NT2/D1 (cell line): ENCODE data around the gene ZFP64.

Experiments
- DNase-seq: peaks from one replicate; pipeline ENCODE4 v3.0.0-alpha.2; 2011; ENCODE audit warnings: low read depth, low spot score
- H3K27me3 ChIP-seq: 2 replicates; pipeline ENCODE4 v1.6.0; 2011; ENCODE audit warnings: mild to moderate bottlenecking; ENCODE audit not compliant: insufficient read length, insufficient read depth
- H3K36me3 ChIP-seq: 2 replicates; pipeline ENCODE4 v1.6.1; 2011; ENCODE audit warnings: mild to moderate bottlenecking, low read length, mixed read lengths; ENCODE audit not compliant: insufficient read depth, insufficient read length
- H3K4me1 ChIP-seq: 2 replicates; pipeline ENCODE4 v1.5.1; 2011; ENCODE audit not compliant: insufficient read depth, insufficient read length
- H3K4me3 ChIP-seq: 2 replicates; pipeline ENCODE4 v1.5.1; 2011; ENCODE audit warnings: low read depth; ENCODE audit not compliant: insufficient read length
- H3K9ac ChIP-seq: 2 replicates; pipeline ENCODE4 v1.6.0; 2011; ENCODE audit warnings: low read depth; ENCODE audit not compliant: insufficient read length
- H3K9me3 ChIP-seq: 2 replicates; pipeline ENCODE4 v1.5.1; 2011; ENCODE audit warnings: mild to moderate bottlenecking, low read length; ENCODE audit not compliant: insufficient read depth
- SUZ12 ChIP-seq: IDR thresholded peaks from 2 replicates; pipeline ENCODE4 v1.6.1; 2011; ENCODE audit not compliant: insufficient read length, insufficient read depth; ENCODE audit errors: extremely low read depth
- YY1 ChIP-seq: IDR thresholded peaks from 2 replicates; pipeline ENCODE4 v1.6.1; 2011; ENCODE audit not compliant: insufficient read length, insufficient read depth
- ZNF274 ChIP-seq: IDR thresholded peaks from 2 replicates; pipeline ENCODE4 v1.6.1; 2011; ENCODE audit warnings: mild to moderate bottlenecking, low read depth, low read length

Gene ZFP64

GRCh38 chr20:52152921-52153320 lies 38.7 kb downstream of the ZFP64 start:
- no peak for DNase-seq
- H3K36me3 ChIP-seq = peaks cover 36% of the 10 kb centered on the region
- H3K9me3 ChIP-seq = peaks cover 8% of the 10 kb centered on the region; the same call in 1 of the 2 replicates
- H3K9ac ChIP-seq = no peak overlapping the region
- no peaks in the 10 kb centered on the region for H3K27me3 ChIP-seq
- H3K4me1 ChIP-seq = no peaks in the 10 kb centered on the region
- H3K4me3 ChIP-seq = no peak overlapping the region
- no peak for TF ChIP-seq SUZ12
- TF ChIP-seq YY1 = no peak
- no peak for TF ChIP-seq ZNF274

DNA sequence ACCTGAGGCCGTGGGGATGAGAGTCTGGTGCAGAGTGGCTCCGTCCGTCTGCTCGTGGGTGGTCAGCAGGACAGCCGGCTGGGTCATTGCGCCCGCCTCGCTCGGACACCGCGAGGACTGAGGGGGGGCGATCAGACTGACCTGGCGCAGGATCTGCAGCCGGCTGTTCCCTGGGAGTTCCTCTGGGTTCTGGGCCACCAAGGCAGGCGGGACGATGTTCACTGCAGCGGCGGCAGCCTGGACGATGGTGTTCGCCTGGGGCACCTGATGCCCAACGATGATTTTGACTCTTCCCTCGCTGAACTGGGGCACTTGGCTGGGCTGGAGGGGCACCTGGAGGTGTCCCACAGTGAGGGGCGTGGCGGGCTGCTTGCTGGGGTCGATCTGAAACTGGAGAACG lies 39.2 kb downstream of the ZFP64 start:
- H3K4me3 ChIP-seq = no peak overlapping the region
- TF ChIP-seq SUZ12 (no peak), ZNF274 (no peak), YY1 (no peak)
- H3K36me3 ChIP-seq = peaks cover 35% of the 10 kb centered on the region
- no peak for DNase-seq
- H3K9ac ChIP-seq = no peak overlapping the region
- H3K9me3 ChIP-seq = peaks cover 6% of the 10 kb centered on the region; the same call in 1 of the 2 replicates
- no peaks in the 10 kb centered on the region for H3K27me3 ChIP-seq
- H3K4me1 ChIP-seq = no peaks in the 10 kb centered on the region

DNA sequence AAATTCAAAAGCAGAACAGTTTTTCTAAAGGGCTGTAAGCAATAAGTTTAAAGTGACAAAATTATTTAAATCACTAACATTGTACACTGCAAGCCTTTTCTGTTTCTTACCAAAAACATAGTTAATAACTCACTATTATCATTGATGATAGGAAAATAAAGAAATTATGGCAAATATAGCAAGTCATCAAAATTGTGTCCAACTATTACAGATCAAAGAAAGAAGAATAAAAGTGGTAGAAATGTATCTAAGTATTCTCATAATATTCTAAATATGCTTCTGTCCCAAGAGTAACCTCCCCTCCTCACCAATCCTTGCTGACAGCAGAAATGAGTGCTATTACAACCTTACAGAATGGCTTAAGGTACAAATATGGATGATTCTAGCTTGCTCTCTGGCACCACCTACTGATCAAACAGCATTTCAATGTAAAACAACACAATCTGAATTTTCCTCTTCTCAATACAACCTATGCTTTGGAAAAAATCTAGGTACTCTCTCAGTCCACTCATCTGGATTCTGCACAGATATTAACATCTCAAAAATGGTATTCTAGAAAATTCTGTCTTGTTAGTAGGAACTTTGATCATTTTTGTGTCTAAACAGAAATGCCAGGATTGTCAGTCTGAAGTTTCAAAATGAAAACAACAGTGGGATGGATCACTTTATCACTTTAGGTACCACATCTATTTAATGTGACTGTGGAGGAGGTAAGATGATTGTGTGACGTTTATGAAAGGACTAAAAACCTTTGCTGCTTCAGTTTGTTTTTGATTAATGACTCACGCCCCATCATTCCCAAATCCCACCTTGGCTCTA lies 40.9 kb downstream of the ZFP64 start:
- H3K9me3 ChIP-seq = no peaks in the 10 kb centered on the region
- no peaks in the 10 kb centered on the region for H3K4me1 ChIP-seq
- peak; percentile 36 for DNase-seq

DNA sequence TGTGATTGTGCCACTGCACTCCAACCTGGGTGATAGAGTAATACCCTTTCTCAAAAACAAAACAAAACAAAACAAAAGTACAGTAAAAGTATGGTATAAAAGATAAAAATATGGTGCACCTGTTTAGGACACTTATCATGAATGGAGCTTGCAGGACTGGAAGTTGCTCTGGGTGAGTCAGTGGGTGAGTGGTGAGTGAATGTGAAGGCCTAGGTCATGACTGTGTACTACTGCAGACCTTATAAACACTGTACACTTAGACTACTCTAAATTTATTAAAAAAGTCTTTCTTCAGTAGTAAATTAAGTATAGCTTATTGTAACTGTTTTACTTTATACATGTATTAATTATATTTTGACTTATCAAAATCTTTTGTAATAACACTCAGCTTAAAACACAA lies 46.0 kb downstream of the ZFP64 start:
- no peaks in the 10 kb centered on the region for H3K27me3 ChIP-seq
- no peaks in the 10 kb centered on the region for H3K36me3 ChIP-seq
- H3K4me1 ChIP-seq = no peaks in the 10 kb centered on the region
- H3K4me3 ChIP-seq = no peak overlapping the region
- TF ChIP-seq YY1 = no peak
- TF ChIP-seq ZNF274 = no peak
- H3K9ac ChIP-seq = no peak overlapping the region
- no peak for DNase-seq
- no peaks in the 10 kb centered on the region for H3K9me3 ChIP-seq

More for the DNA sequence above, 40.9 kb downstream of the ZFP64 start:
- TF ChIP-seq SUZ12 = no peak
- no peak for TF ChIP-seq ZNF274
- TF ChIP-seq YY1 = no peak
- H3K36me3 ChIP-seq = peaks cover 20% of the 10 kb centered on the region
- no peak overlapping the region for H3K4me3 ChIP-seq
- H3K9ac ChIP-seq = no peak overlapping the region
- no peaks in the 10 kb centered on the region for H3K27me3 ChIP-seq

DNA sequence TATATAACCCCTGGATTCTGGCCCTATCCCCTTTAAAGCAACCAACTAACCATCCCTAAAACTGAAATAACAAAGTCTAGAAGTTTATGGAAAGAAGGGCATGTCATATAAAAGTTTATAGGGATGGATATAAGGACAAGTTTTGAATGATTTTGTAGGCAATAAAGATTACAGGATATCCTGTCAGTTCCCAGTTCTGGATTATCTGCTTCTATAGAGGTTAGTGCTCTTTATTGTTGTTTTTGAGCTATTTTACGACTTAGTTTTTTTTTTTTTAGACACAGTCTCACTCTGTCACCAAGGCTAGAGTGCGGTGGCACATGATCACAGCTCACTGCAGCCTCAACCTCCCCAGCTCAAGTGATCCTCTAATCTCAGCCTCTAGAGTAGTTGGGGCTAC lies 48.3 kb downstream of the ZFP64 start:
- no peaks in the 10 kb centered on the region for H3K27me3 ChIP-seq
- H3K4me1 ChIP-seq = no peaks in the 10 kb centered on the region
- H3K9ac ChIP-seq = no peak overlapping the region
- H3K9me3 ChIP-seq = no peaks in the 10 kb centered on the region
- no peak for TF ChIP-seq SUZ12
- no peak for TF ChIP-seq ZNF274
- TF ChIP-seq YY1 = no peak
- H3K4me3 ChIP-seq = no peak overlapping the region
- no peaks in the 10 kb centered on the region for H3K36me3 ChIP-seq
- no peak for DNase-seq

DNA sequence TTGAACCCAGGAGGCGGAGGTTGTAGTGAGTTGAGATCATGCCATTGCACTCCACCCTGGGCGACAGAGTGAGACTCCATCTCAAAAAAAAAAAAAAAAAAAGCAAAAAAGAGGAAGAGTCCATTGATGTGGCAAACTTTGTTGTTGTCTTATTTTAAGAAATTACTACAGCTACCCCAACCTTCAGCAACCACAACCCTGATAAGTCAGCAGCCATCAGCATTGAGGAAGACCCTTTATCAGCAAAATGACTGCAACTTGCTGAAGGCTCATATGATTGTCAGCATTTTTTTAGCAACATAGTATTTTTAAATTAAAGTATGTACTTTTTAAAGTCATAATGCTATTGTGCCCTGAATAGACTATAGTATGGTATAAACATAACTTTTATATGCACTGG lies 48.8 kb downstream of the ZFP64 start:
- Histone ChIP-seq H3K4me1 (no peaks in the 10 kb centered on the region), H3K27me3 (no peaks in the 10 kb centered on the region), H3K36me3 (no peaks in the 10 kb centered on the region), H3K4me3 (no peak overlapping the region), H3K9ac (no peak overlapping the region), H3K9me3 (no peaks in the 10 kb centered on the region)
- TF ChIP-seq ZNF274 (no peak), SUZ12 (no peak), YY1 (no peak)
- DNase-seq = no peak

DNA sequence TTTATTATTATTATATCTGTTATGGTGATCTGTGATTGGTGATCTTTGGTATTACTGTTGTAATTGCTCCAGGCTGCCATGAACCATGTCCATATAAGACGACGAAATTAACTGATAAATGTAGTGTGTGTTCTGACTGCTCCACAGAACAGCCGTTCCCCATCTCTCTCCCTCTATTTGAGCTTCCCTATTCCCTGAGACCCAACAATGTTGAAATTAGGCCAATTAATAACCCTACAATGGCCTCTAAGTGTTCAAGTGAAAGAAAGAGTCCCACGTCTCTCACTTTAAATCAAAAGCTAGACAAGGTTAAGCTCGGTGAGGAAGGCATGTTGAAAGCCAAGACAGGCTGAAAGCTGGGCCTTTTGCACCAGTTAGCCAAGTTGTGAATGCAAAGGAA lies 51.6 kb downstream of the ZFP64 start:
- no peak for DNase-seq
- Histone ChIP-seq H3K36me3 (no peaks in the 10 kb centered on the region), H3K27me3 (no peaks in the 10 kb centered on the region), H3K9me3 (no peaks in the 10 kb centered on the region), H3K4me1 (no peaks in the 10 kb centered on the region), H3K4me3 (no peak overlapping the region), H3K9ac (no peak overlapping the region)
- TF ChIP-seq ZNF274 = no peak
- TF ChIP-seq YY1 = no peak
- no peak for TF ChIP-seq SUZ12
